Endothelial cell of umbilical vein (primary cell): ENCODE data around the gene SMPX. TPM values are rescaled to one million over a fixed set of nuclear protein-coding genes. Genes with fewer than 3 reads are reported as not detected.
"Not testable (repeated sequence)": the region's sequence is repeated elsewhere in the genome, so short reads cannot be mapped to it uniquely, and the experiment has no call there.

Experiments
- BruUV-seq: library from RNA; stranded (reverse); fragments of 400-500 nt; replicated peaks from 2 replicates; lab custom pipeline; 2021; lab: Mats Ljungman, UMichigan
- CTCF ChIA-PET: fragments of 300-600, 350-600 bp; sonication (Branson Sonifier 250); formaldehyde crosslinking; loops from one replicate; lab custom pipeline; 2021; ENCODE audit warnings: antibody characterized with exemption, inconsistent platforms; lab: Charles Lee
- POLR2A ChIA-PET: fragments of 300-600, 350-600 bp; sonication (Branson Sonifier 250); formaldehyde crosslinking; loops from one replicate; lab custom pipeline; 2021; ENCODE audit warnings: antibody characterized with exemption, inconsistent platforms; lab: Charles Lee
- DNase-seq: peaks from one replicate; pipeline ENCODE4 v3.0.0-alpha.2; 2011; ENCODE audit warnings: low read depth, low spot score
- FAIRE-seq: peaks from 2 replicates; lab custom pipeline; 2011; peaks lifted over from hg19 to GRCh38; lab: Jason Lieb, UNC
- H2AFZ ChIP-seq: 2 replicates; pipeline ENCODE4 v1.6.0; 2012; ENCODE audit warnings: low read depth, low read length, control low read depth, inconsistent platforms
- H3K27ac ChIP-seq: 2 replicates; pipeline ENCODE4 v1.5.1; 2011; ENCODE audit warnings: low read depth, mild to moderate bottlenecking, control low read depth, low read length, moderate library complexity; ENCODE audit not compliant: insufficient read depth
- H3K27me3 ChIP-seq, 2 experiments: 2 replicates each; pipeline versions ENCODE4 v1.6.0 to v1.6.1; 2011; ENCODE audit warnings: low read length in 2 of 2, mixed read lengths in 1 of 2; ENCODE audit not compliant: control insufficient read depth in 2 of 2, insufficient read depth in 2 of 2
- H3K36me3 ChIP-seq, 2 experiments: 2 replicates in 1 of 2; 3 replicates in 1 of 2; pipeline ENCODE4 v1.5.1; 2011; ENCODE audit warnings: low read length in 2 of 2, mild to moderate bottlenecking in 1 of 2, moderate library complexity in 1 of 2; ENCODE audit not compliant: control insufficient read depth in 2 of 2, insufficient read depth in 2 of 2; ENCODE audit errors: extremely low read depth in 1 of 2
- H3K4me1 ChIP-seq: 3 replicates; pipeline ENCODE4 v1.5.1; 2011; ENCODE audit warnings: mild to moderate bottlenecking, low read length; ENCODE audit not compliant: control insufficient read depth, insufficient read depth; ENCODE audit errors: extremely low read depth
- H3K4me2 ChIP-seq: 2 replicates; pipeline ENCODE4 v1.6.1; 2011; ENCODE audit warnings: low read length, control low read depth, mixed read lengths; ENCODE audit not compliant: insufficient read depth
- H3K4me3 ChIP-seq, 3 experiments: fragments of 200-600 bp in 1 of 3; sonication (generic), shearing (Covaris generic) in 1 of 3; replicated peaks in 1 of 3; 2 replicates each; pipeline ENCODE4 v1.5.1; 2011 to 2016; ENCODE audit warnings: control low read depth in 3 of 3, low read length in 3 of 3, mild to moderate bottlenecking in 2 of 3, inconsistent platforms in 1 of 3, low read depth in 1 of 3, moderate library complexity in 1 of 3; ENCODE audit not compliant: insufficient read depth in 1 of 3
- H3K79me2 ChIP-seq: 2 replicates; pipeline ENCODE4 v1.6.0; 2012; ENCODE audit warnings: low read length, inconsistent platforms; ENCODE audit not compliant: control insufficient read depth, insufficient read depth
- H3K9ac ChIP-seq: replicated peaks from 2 replicates; pipeline ENCODE3; 2011; ENCODE audit warnings: low read length, control low read depth; ENCODE audit not compliant: insufficient read depth; ENCODE audit errors: extremely low read depth
- H3K9me1 ChIP-seq: replicated peaks from 3 replicates; pipeline ENCODE4 v1.6.0; 2011; ENCODE audit warnings: mild to moderate bottlenecking, low read length; ENCODE audit not compliant: control insufficient read depth, insufficient read depth; ENCODE audit errors: extremely low read depth
- H3K9me3 ChIP-seq: replicated peaks from 2 replicates; pipeline ENCODE4 v1.5.1; 2012; ENCODE audit warnings: low read length, inconsistent platforms; ENCODE audit not compliant: control insufficient read depth, insufficient read depth
- H4K20me1 ChIP-seq: replicated peaks from 2 replicates; pipeline ENCODE3; 2011; ENCODE audit warnings: mild to moderate bottlenecking, low read length; ENCODE audit not compliant: control insufficient read depth, insufficient read depth; ENCODE audit errors: extremely low read depth
- EZH2 ChIP-seq: IDR thresholded peaks from 2 replicates; pipeline ENCODE4 v1.6.1; 2012; ENCODE audit warnings: borderline replicate concordance, low read depth, mild to moderate bottlenecking, moderate library complexity, low read length, inconsistent platforms; ENCODE audit not compliant: severe bottlenecking
- FOS ChIP-seq: IDR thresholded peaks from 2 replicates; pipeline ENCODE4 v1.6.1; 2011; ENCODE audit warnings: mild to moderate bottlenecking, low read length, moderate library complexity, borderline replicate concordance; ENCODE audit not compliant: insufficient read depth
- GATA2 ChIP-seq: IDR thresholded peaks from 2 replicates; pipeline ENCODE4 v1.7.0; 2011; ENCODE audit warnings: low read depth, mild to moderate bottlenecking, moderate library complexity, mixed read lengths, low read length; ENCODE audit not compliant: insufficient read length, insufficient read depth
- JUN ChIP-seq: IDR thresholded peaks from 2 replicates; pipeline ENCODE4 v1.6.1; 2011; ENCODE audit warnings: borderline replicate concordance, low read depth; ENCODE audit not compliant: insufficient read length, insufficient read depth
- MYC ChIP-seq: IDR thresholded peaks from one replicate; pipeline ENCODE4 v1.6.1; 2011; ENCODE audit warnings: mild to moderate bottlenecking, low read depth, low read length
- POLR2A ChIP-seq: IDR thresholded peaks from 2 replicates; pipeline ENCODE4 v1.6.1; 2012; ENCODE audit warnings: low read depth, mild to moderate bottlenecking, control low read depth, low read length
- POLR2AphosphoS5 ChIP-seq: IDR thresholded peaks from 2 replicates; pipeline ENCODE4 v1.6.1; 2012; ENCODE audit warnings: low read depth, mild to moderate bottlenecking, control low read depth, low read length, moderate library complexity; ENCODE audit not compliant: insufficient read depth
- dilution Hi-C: fragments of 300-500 bp; cut with MboI; formaldehyde crosslinking; loops from one replicate; pipeline ENCODE4 v1.15.0; 2019; ENCODE audit warnings: low sequenced_read_pairs; ENCODE audit not compliant: extremely low pct_ligation_motif_present
- intact Hi-C: fragments of 100-400 bp; cut with micrococcal nuclease; formaldehyde crosslinking; loops from one replicate; pipeline ENCODE4 v1.10.0; 2022
- polyA plus RNA-seq, 4 experiments: library from polyadenylated mRNA; depleted of rRNA in 3 of 4; stranded (reverse) in 3 of 4; unstranded in 1 of 4; fragments of >200 nt; gene quantifications; 2 replicates each; pipeline versions ENCODE4 v1.2.1 to v1.2.3, GENCODE V29; 2011 to 2012; ENCODE audit warnings: missing spikeins in 1 of 4
- total RNA-seq: library from RNA; stranded (reverse); gene quantifications from 2 replicates; pipeline ENCODE4 v1.2.3, GENCODE V29; 2021
- TF ChIP-seq, protein P1 (sequence below), 2 donors: IDR thresholded peaks; 1 replicate in 1 of 2; 2 replicates in 1 of 2; pipeline ENCODE4 v1.5.1; 2011; ENCODE audit warnings: low read length in 2 of 2, mild to moderate bottlenecking in 2 of 2, moderate library complexity in 2 of 2, control low read depth in 1 of 2, inconsistent platforms in 1 of 2, low read depth in 1 of 2; ENCODE audit not compliant: insufficient read depth in 1 of 2; ENCODE audit errors: extremely low read depth in 1 of 2
- TF ChIP-seq, protein P2 (sequence below): IDR thresholded peaks from 2 replicates; pipeline ENCODE4 v1.6.1; 2011; ENCODE audit not compliant: insufficient read depth, insufficient read length

SMPX gene
- total and polyA plus RNA-seq, 2 donors (not counting 3 experiments of a cell fraction or from before 2014, with no cell fraction given): not detected

DNA sequence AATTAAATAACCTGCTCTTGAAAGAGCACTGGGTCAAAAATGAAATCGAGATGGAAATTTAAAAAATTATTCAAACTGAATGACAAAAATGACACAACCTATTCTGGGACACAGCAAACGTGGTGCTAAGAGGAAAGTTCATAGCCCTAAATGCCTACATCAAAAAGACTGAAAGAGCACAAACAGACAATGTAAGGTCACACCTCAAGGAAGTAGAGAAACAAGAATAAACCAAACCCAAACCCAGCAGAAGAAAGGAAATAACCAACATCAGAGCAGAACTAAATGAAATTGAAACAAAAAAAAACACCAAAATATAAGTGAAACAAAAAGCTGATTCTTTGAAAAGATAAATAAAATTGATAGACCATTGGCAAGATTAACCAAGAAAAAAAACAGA, 15.1 kb upstream of the SMPX start:
- H3K36me3 ChIP-seq, H3K9me3 ChIP-seq, H3K27me3 ChIP-seq, H3K4me3 ChIP-seq, H3K27ac ChIP-seq, BruUV-seq, H3K4me1 ChIP-seq, FAIRE-seq, H3K9me1 ChIP-seq, H3K4me2 ChIP-seq, H4K20me1 ChIP-seq, CTCF ChIA-PET, intact Hi-C loops, H3K79me2 ChIP-seq, H3K9ac ChIP-seq, dilution Hi-C loops, POLR2A ChIA-PET, H2AFZ ChIP-seq, DNase-seq: not testable (repeated sequence)

DNA sequence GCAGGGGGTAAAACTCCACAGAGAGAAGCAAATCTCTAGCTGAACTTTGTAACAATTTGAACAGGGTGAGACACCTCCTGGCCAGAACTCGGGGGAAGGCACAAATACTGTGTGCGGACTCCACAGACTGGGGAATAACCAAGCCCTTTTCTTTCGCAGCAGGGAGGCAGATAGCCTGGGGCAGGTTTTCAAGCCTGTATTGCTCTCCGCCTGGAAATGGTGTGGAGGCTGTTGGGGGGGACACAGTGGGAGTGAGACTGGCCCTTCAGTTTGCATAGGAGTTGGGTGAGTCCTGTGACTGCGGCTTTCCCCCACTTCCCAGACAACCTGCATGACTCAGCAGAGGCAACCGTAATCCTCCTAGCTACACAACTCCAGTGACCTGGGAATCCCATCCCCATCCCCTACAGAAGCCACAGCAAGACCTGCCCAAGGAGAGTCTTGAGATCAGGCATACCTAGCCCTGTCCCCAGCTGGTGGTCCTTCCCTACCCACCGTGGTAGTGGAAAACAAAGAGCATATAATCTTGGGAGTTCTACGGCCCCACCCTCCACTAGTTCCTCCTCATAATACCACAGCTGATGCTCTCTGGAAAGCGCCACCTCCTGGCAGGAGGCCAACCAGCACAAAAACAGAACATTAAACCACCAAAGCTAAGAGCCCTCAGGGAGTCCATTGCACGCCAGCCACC, 12.9 kb upstream of the SMPX start:
- Histone ChIP-seq H3K9me1 (no peaks in the 10 kb centered on the region), H3K27me3 (no peaks in the 10 kb centered on the region), H3K9ac (no peak overlapping the region), H4K20me1 (no peaks in the 10 kb centered on the region), H3K36me3 (no peaks in the 10 kb centered on the region), H3K4me3 (no peak overlapping the region), H3K79me2 (no peaks in the 10 kb centered on the region), H3K4me2 (no peak overlapping the region), H2AFZ (no peak overlapping the region), H3K27ac (no peak overlapping the region), H3K4me1 (no peaks in the 10 kb centered on the region), H3K9me3 (no peaks in the 10 kb centered on the region)
- dilution Hi-C loops: no loop called here
- intact Hi-C loops: no loop called here
- POLR2A ChIA-PET: no interaction called here
- no TSS peak for BruUV-seq
- no peak for TF ChIP-seq MYC
- TF ChIP-seq EZH2: no peak
- no peak for TF ChIP-seq JUN
- TF ChIP-seq FOS: no peak
- TF ChIP-seq GATA2: no peak
- TF ChIP-seq, protein P1, sequence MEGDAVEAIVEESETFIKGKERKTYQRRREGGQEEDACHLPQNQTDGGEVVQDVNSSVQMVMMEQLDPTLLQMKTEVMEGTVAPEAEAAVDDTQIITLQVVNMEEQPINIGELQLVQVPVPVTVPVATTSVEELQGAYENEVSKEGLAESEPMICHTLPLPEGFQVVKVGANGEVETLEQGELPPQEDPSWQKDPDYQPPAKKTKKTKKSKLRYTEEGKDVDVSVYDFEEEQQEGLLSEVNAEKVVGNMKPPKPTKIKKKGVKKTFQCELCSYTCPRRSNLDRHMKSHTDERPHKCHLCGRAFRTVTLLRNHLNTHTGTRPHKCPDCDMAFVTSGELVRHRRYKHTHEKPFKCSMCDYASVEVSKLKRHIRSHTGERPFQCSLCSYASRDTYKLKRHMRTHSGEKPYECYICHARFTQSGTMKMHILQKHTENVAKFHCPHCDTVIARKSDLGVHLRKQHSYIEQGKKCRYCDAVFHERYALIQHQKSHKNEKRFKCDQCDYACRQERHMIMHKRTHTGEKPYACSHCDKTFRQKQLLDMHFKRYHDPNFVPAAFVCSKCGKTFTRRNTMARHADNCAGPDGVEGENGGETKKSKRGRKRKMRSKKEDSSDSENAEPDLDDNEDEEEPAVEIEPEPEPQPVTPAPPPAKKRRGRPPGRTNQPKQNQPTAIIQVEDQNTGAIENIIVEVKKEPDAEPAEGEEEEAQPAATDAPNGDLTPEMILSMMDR (IDR thresholded peaks at IDR 0.05; ENCODE audit: extremely low read depth in 1 of 2, insufficient read depth in 1 of 2, low read depth in 1 of 2, low read length in 2 of 2): no peak
- TF ChIP-seq, protein P2, sequence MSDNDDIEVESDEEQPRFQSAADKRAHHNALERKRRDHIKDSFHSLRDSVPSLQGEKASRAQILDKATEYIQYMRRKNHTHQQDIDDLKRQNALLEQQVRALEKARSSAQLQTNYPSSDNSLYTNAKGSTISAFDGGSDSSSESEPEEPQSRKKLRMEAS: no peak
- no peak for TF ChIP-seq POLR2A
- TF ChIP-seq POLR2AphosphoS5: no peak
- DNase-seq (no peak), FAIRE-seq (no peak)
- CTCF ChIA-PET: no interaction called here
